GM23338 (cell line): ENCODE data around the gene TSPEAR. TPM values are rescaled to one million over a fixed set of nuclear protein-coding genes. Genes with fewer than 3 reads are reported as not detected.

Experiments
- ATAC-seq: fragments of 200-7000 bp; cut with Tn5 transposase; 3 replicates; pipeline ENCODE4 v1.9.1; 2020
- DNase-seq: peaks from one replicate; pipeline ENCODE4 v3.0.0-alpha.2; 2015; ENCODE audit warnings: low spot score
- H2AFZ ChIP-seq: fragments of 200-600 bp; sonication (generic); 2 replicates; pipeline ENCODE4 v1.8.0; 2016; ENCODE audit warnings: antibody characterized with exemption, mild to moderate bottlenecking, moderate library complexity
- H3F3A ChIP-seq: fragments of 200-600 bp; sonication (generic); replicated peaks from 2 replicates; pipeline ENCODE4 v1.8.0; 2017; ENCODE audit warnings: antibody characterized with exemption, mixed run types, low read depth
- H3K27ac ChIP-seq: fragments of 200-600 bp; sonication (generic); 2 replicates; pipeline ENCODE4 v1.6.1; 2016; ENCODE audit warnings: low read depth
- H3K27me3 ChIP-seq: fragments of 200-600 bp; sonication (generic); 2 replicates; pipeline ENCODE4 v1.8.0; 2016; ENCODE audit warnings: mild to moderate bottlenecking, mixed run types, moderate library complexity; ENCODE audit not compliant: insufficient read depth
- H3K36me3 ChIP-seq: fragments of 200-600 bp; sonication (generic); 2 replicates; pipeline ENCODE4 v1.8.0; 2016; ENCODE audit warnings: mild to moderate bottlenecking; ENCODE audit not compliant: insufficient read depth
- H3K4me1 ChIP-seq: fragments of 200-600 bp; sonication (generic); 2 replicates; pipeline ENCODE4 v1.8.0; 2016; ENCODE audit warnings: mild to moderate bottlenecking, moderate library complexity; ENCODE audit not compliant: insufficient read depth
- H3K4me2 ChIP-seq: fragments of 200-600 bp; sonication (generic); 2 replicates; pipeline ENCODE4 v1.7.1; 2017; ENCODE audit warnings: mixed run types
- H3K4me3 ChIP-seq: fragments of 200-600 bp; sonication (generic); 2 replicates; pipeline ENCODE4 v1.6.1; 2016; ENCODE audit warnings: mixed run types
- H3K79me2 ChIP-seq: fragments of 200-600 bp; sonication (generic); replicated peaks from 2 replicates; pipeline ENCODE4 v1.8.0; 2017; ENCODE audit warnings: mild to moderate bottlenecking; ENCODE audit not compliant: insufficient read depth
- H3K9me2 ChIP-seq: fragments of 200-600 bp; sonication (generic); 2 replicates; pipeline ENCODE4 v1.8.0; 2017; ENCODE audit not compliant: insufficient read depth
- H4K20me1 ChIP-seq: fragments of 200-600 bp; sonication (generic); replicated peaks from 2 replicates; pipeline ENCODE4 v1.8.0; 2017; ENCODE audit warnings: mild to moderate bottlenecking; ENCODE audit not compliant: insufficient read depth
- H3K27ac Mint-ChIP-seq: 2 replicates; pipeline ENCODE4 v1.8.0; 2020; ENCODE audit warnings: inconsistent platforms, mild to moderate bottlenecking, moderate library complexity, mixed read lengths
- H3K27me3 Mint-ChIP-seq: 3 replicates; pipeline ENCODE4 v1.8.0; 2022; ENCODE audit warnings: low read depth, mild to moderate bottlenecking, moderate library complexity, mixed read lengths, inconsistent platforms; ENCODE audit not compliant: insufficient read depth, poor library complexity
- H3K36me3 Mint-ChIP-seq: 3 replicates; pipeline ENCODE4 v1.8.0; 2021; ENCODE audit warnings: low read depth, mild to moderate bottlenecking, inconsistent platforms, moderate library complexity, mixed read lengths
- H3K4me1 Mint-ChIP-seq: 3 replicates; pipeline ENCODE4 v1.8.0; 2020; ENCODE audit warnings: mild to moderate bottlenecking, inconsistent platforms, mixed read lengths
- H3K4me3 Mint-ChIP-seq: 3 replicates; pipeline ENCODE4 v1.8.0; 2021; ENCODE audit warnings: moderate library complexity, mild to moderate bottlenecking, inconsistent platforms, mixed read lengths
- H3K9me3 Mint-ChIP-seq: 3 replicates; pipeline ENCODE4 v1.8.0; 2020; ENCODE audit warnings: moderate library complexity, mild to moderate bottlenecking, inconsistent platforms, mixed read lengths
- CREB1 ChIP-seq: fragments of 250-450 bp; sonication (Bioruptor Pico); IDR thresholded peaks from 2 replicates; pipeline ENCODE4 v1.5.0; 2020; ENCODE audit warnings: low read depth, mild to moderate bottlenecking, moderate library complexity
- CTCF ChIP-seq, 2 experiments: fragments of 200-600 bp in 1 of 2; sonication (generic) in 1 of 2; conservative IDR thresholded peaks; 2 replicates each; pipeline versions ENCODE4 v1.5.1 to v1.6.1; 2016 to 2017; ENCODE audit warnings: antibody characterized with exemption in 2 of 2, low read depth in 2 of 2, mild to moderate bottlenecking in 2 of 2, moderate library complexity in 1 of 2
- ETS1 ChIP-seq: IDR thresholded peaks from 2 replicates; pipeline ENCODE4 v1.6.1; 2016; ENCODE audit warnings: antibody characterized with exemption
- EZH2 ChIP-seq: fragments of 200-600 bp; sonication (generic); IDR thresholded peaks from one replicate; pipeline ENCODE4 v1.8.0; 2017; ENCODE audit warnings: antibody characterized with exemption, mild to moderate bottlenecking, low read depth; ENCODE audit not compliant: unreplicated experiment
- EZH2phosphoT487 ChIP-seq: fragments of 200-600 bp; sonication (generic); IDR thresholded peaks from one replicate; pipeline ENCODE4 v1.8.1; 2018; ENCODE audit warnings: antibody characterized with exemption; ENCODE audit not compliant: unreplicated experiment
- JUNB ChIP-seq: IDR thresholded peaks from one replicate; pipeline ENCODE4 v1.6.1; 2016; ENCODE audit warnings: antibody characterized with exemption; ENCODE audit not compliant: unreplicated experiment
- NANOG ChIP-seq: IDR thresholded peaks from 2 replicates; pipeline ENCODE4 v1.6.1; 2016; ENCODE audit warnings: antibody characterized with exemption, borderline replicate concordance
- POLR2AphosphoS5 ChIP-seq: IDR thresholded peaks from 2 replicates; pipeline ENCODE4 v1.6.1; 2016; ENCODE audit warnings: antibody characterized with exemption, low read depth
- REST ChIP-seq: IDR thresholded peaks from one replicate; pipeline ENCODE4 v1.6.1; 2018; ENCODE audit warnings: antibody characterized with exemption; ENCODE audit not compliant: unreplicated experiment
- STAT1 ChIP-seq: IDR thresholded peaks from one replicate; pipeline ENCODE4 v1.6.1; 2016; ENCODE audit warnings: antibody characterized with exemption; ENCODE audit not compliant: unreplicated experiment
- ZNF114 ChIP-seq: fragments of 250-450 bp; sonication (Bioruptor Pico); IDR thresholded peaks from 2 replicates; pipeline ENCODE4 v1.5.0; 2020; ENCODE audit warnings: mild to moderate bottlenecking, moderate library complexity
- ZNF331 ChIP-seq: fragments of 250-450 bp; sonication (Bioruptor Pico); IDR thresholded peaks from 2 replicates; pipeline ENCODE4 v1.5.0; 2020; ENCODE audit warnings: low read depth, mild to moderate bottlenecking, moderate library complexity
- ZNF462 ChIP-seq: fragments of 250-450 bp; sonication (Bioruptor Pico); IDR thresholded peaks from 2 replicates; pipeline ENCODE4 v1.5.0; 2020; ENCODE audit warnings: mild to moderate bottlenecking, moderate library complexity
- polyA plus RNA-seq: library from polyadenylated mRNA; unstranded; fragments of >200 nt; fragmentation: Nextera tagmentation; extraction: Ambion mirVana; gene quantifications from 2 replicates; pipeline ENCODE4 v1.2.1, GENCODE V29; 2016
- total RNA-seq: library from RNA; depleted of rRNA; stranded (reverse); fragments of >200 nt; shearing (Covaris generic); gene quantifications from 2 replicates; pipeline ENCODE4 v1.2.3, GENCODE V29; 2014

Gene TSPEAR
- total and polyA plus RNA-seq, 2 experiments from 2014 or later, result 0.35 to 0.92 TPM

GRCh38 chr21:44495611-44496563 lies 215.5 kb downstream of the TSPEAR start:
- H3K27me3 Mint-ChIP-seq, result peaks cover 5% of the 10 kb centered on the region
- Histone ChIP-seq H3K4me1 (peaks cover 6% of the 10 kb centered on the region; the same call in 1 of the 2 replicates), H3K9me2 (no peaks in the 10 kb centered on the region), H3K79me2 (no peaks in the 10 kb centered on the region), H3K36me3 (peaks cover 5% of the 10 kb centered on the region; the same call in 1 of the 2 replicates), H4K20me1 (no peaks in the 10 kb centered on the region; the same call in 1 of the 2 replicates), H2AFZ (no peak overlapping the region), H3F3A (no peaks in the 10 kb centered on the region), H3K4me2 (no peak overlapping the region), H3K27ac (no peak overlapping the region), H3K4me3 (no peak overlapping the region), H3K27me3 (no peaks in the 10 kb centered on the region)
- DNase-seq (no peak), ATAC-seq (no peak)
- H3K9me3 Mint-ChIP-seq, result peaks cover 40% of the 10 kb centered on the region
- H3K4me3 Mint-ChIP-seq, result no peak overlapping the region; the same call in 2 of the 3 replicates
- TF ChIP-seq CTCF (conservative IDR thresholded peaks at IDR 0.05; ENCODE audit: low read depth in 2 of 2) (no peak), EZH2phosphoT487 (no peak), CREB1 (CRISPR knock-in tag) (no peak), POLR2AphosphoS5 (no peak), STAT1 (no peak), ZNF114 (CRISPR knock-in tag) (no peak), ETS1 (no peak), ZNF331 (CRISPR knock-in tag) (no peak), NANOG (no peak), EZH2 (no peak), JUNB (no peak), ZNF462 (CRISPR knock-in tag) (no peak), REST (no peak)
- peaks cover 38% of the 10 kb centered on the region for H3K36me3 Mint-ChIP-seq
- H3K4me1 Mint-ChIP-seq, result peaks cover 24% of the 10 kb centered on the region
- H3K27ac Mint-ChIP-seq, result no peak overlapping the region
